Osteocyte (in vitro differentiated cells): Measurements from ENCODE around the gene TAF10. TPM values are rescaled to one million over a fixed set of nuclear protein-coding genes. Genes with fewer than 3 reads are reported as not detected.
A peak's percentile ranks its signal among the peaks of the same experiment; 100 is the strongest.

ENCODE experiments used
- DNase-seq: peaks from one replicate; pipeline ENCODE4 v3.0.0; 2021; ENCODE audit warnings: mixed read lengths; ENCODE audit not compliant: unreplicated experiment; ENCODE audit errors: extremely low spot score
- H3K27ac Mint-ChIP-seq: one replicate; pipeline ENCODE4 v1.8.0; 2021; ENCODE audit warnings: mild to moderate bottlenecking, mixed read lengths; ENCODE audit not compliant: unreplicated experiment
- H3K27me3 Mint-ChIP-seq: one replicate; pipeline ENCODE4 v1.8.0; 2021; ENCODE audit warnings: mixed read lengths; ENCODE audit not compliant: unreplicated experiment
- H3K36me3 Mint-ChIP-seq: one replicate; pipeline ENCODE4 v1.8.0; 2021; ENCODE audit warnings: mixed read lengths; ENCODE audit not compliant: unreplicated experiment
- H3K4me1 Mint-ChIP-seq: one replicate; pipeline ENCODE4 v1.8.0; 2021; ENCODE audit warnings: mixed read lengths; ENCODE audit not compliant: unreplicated experiment
- H3K4me3 Mint-ChIP-seq: one replicate; pipeline ENCODE4 v1.8.0; 2021; ENCODE audit warnings: mild to moderate bottlenecking, moderate library complexity, mixed read lengths; ENCODE audit not compliant: unreplicated experiment
- H3K9me3 Mint-ChIP-seq: one replicate; pipeline ENCODE4 v1.8.0; 2021; ENCODE audit warnings: mixed read lengths; ENCODE audit not compliant: unreplicated experiment
- total RNA-seq: library from RNA; stranded (reverse); gene quantifications from 2 replicates; pipeline ENCODE4 v1.2.1, GENCODE V29; 2021
- TF ChIP-seq, protein P1 (sequence below): fragments of 200-600 bp; sonication (generic); IDR thresholded peaks from 2 replicates; pipeline ENCODE4 v1.5.0; 2021; ENCODE audit warnings: antibody characterized with exemption, mild to moderate bottlenecking, moderate library complexity

TAF10 gene
- total RNA-seq, 1 donor from 2014 or later = 100 TPM

DNA sequence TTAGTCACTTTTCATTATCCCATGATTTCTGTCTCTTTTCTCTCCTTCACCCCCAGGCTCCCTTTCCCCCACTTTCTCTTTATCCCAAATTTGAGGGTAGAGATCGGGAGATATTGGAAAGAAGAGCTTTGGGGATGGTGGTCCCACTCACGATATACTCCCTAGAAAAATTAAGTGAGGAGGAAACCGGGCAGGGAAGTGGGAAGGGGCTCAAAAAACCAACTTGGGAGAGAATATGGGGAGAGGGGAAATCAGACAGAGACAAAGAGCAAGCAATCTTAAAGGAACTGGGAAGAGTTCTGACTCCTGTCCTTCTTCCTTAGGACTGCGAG is 44.5 kb upstream of the TAF10 start:
- no peaks in the 10 kb centered on the region for H3K27me3 Mint-ChIP-seq
- TF ChIP-seq, protein P1, sequence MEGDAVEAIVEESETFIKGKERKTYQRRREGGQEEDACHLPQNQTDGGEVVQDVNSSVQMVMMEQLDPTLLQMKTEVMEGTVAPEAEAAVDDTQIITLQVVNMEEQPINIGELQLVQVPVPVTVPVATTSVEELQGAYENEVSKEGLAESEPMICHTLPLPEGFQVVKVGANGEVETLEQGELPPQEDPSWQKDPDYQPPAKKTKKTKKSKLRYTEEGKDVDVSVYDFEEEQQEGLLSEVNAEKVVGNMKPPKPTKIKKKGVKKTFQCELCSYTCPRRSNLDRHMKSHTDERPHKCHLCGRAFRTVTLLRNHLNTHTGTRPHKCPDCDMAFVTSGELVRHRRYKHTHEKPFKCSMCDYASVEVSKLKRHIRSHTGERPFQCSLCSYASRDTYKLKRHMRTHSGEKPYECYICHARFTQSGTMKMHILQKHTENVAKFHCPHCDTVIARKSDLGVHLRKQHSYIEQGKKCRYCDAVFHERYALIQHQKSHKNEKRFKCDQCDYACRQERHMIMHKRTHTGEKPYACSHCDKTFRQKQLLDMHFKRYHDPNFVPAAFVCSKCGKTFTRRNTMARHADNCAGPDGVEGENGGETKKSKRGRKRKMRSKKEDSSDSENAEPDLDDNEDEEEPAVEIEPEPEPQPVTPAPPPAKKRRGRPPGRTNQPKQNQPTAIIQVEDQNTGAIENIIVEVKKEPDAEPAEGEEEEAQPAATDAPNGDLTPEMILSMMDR = no peak

DNA sequence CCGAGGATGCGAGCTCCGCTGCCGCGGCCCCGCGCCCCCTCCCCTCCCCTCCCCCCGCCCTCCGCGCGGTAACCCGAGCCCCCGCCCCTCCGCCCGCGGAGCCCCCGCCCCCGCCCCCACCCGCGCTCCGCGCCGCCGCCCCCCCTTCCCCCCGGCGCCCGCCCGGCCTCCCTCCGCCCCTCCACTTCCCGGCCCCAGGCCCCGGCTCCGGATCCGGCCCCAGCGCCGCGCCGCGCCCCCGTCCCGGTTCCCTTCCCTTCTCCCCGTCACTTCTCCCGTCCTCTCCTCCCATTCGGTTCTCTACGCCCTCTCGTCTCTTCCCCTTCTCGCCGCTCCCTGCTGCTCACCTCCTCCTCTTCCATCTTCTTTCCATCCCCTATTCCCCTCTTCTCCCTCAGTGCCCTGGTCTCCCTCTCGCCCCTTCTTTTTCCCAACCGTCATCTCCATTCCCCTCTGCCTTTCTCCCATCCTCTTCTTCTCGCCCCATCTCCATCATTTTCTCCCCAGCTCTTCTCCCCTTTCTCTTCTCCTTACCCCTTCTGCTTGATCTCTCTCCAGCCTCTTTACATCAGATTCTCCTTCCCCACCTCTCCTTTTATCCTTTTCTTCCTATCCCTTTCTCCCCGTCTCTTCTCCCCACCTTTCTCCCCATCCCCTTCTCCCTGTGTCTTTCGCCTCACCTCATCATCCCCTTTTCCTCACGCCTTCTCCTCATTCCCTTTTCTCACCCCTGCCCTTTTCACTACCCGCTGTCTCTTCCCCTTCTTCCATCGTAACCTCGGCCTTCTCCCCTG is 44.0 kb upstream of the TAF10 start, which contains the start of gene DCHS1:
Gene DCHS1 (minus strand): TSS at position 20 of the 794 bp plus-strand sequence. CDS start 14,196 bp downstream, outside the sequence.
- H3K27me3 Mint-ChIP-seq = no peaks in the 10 kb centered on the region
- H3K4me1 Mint-ChIP-seq = peaks cover 12% of the 10 kb centered on the region
- peak within 1 kb of the TSS; percentile 69 for H3K27ac Mint-ChIP-seq
- H3K36me3 Mint-ChIP-seq = no peaks in the 10 kb centered on the region
- H3K4me3 Mint-ChIP-seq = peak within 1 kb of the TSS; percentile 82
- H3K9me3 Mint-ChIP-seq = no peaks in the 10 kb centered on the region
- DNase-seq = no peak
- TF ChIP-seq, protein P1 = no peak

More for the DNA sequence above, 44.5 kb upstream of the TAF10 start:
- Mint-ChIP-seq H3K9me3 (no peaks in the 10 kb centered on the region), H3K36me3 (no peaks in the 10 kb centered on the region), H3K27ac (peak overlapping the region; percentile 69), H3K4me3 (peak overlapping the region; percentile 82), H3K4me1 (peaks cover 12% of the 10 kb centered on the region)
- DNase-seq = no peak

DNA sequence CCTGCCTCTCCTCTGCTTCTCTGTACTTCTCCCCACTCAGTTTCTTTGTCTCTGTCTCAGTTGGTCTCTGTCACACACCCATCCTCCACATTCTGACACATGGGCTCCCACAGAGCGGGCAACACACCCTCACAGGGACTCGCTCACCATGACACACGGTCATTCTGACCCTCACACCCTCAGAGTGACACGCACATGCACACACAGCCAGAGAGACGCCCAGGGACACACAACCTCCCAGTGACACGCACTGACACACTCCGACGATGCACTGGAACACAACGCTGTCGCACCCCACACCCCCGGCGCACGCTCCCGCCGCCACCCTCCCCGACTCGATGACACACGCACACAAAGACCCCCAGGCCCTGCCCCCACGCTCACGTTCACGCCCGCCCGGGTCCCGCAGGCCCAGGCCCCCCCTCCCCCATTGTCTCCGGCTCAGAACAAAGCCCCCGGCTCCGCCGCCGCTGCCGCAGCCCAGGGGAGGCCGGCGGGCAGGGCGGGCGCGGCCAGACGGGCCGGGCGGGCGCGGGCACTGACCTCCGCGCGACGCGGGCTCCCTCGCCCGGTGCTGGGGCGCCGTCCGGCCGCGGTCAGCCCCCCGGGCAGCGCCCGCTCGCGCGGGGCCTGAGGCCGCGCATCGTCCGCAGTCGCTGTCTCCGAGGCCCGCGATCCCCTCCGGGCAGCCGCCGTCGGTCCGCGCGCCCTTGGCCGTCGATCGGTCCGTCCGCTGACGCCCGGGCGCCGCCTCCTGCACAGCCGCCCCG is 43.2 kb upstream of the TAF10 start:
- Mint-ChIP-seq H3K27ac (no peak overlapping the region), H3K4me3 (no peak overlapping the region)

DNA sequence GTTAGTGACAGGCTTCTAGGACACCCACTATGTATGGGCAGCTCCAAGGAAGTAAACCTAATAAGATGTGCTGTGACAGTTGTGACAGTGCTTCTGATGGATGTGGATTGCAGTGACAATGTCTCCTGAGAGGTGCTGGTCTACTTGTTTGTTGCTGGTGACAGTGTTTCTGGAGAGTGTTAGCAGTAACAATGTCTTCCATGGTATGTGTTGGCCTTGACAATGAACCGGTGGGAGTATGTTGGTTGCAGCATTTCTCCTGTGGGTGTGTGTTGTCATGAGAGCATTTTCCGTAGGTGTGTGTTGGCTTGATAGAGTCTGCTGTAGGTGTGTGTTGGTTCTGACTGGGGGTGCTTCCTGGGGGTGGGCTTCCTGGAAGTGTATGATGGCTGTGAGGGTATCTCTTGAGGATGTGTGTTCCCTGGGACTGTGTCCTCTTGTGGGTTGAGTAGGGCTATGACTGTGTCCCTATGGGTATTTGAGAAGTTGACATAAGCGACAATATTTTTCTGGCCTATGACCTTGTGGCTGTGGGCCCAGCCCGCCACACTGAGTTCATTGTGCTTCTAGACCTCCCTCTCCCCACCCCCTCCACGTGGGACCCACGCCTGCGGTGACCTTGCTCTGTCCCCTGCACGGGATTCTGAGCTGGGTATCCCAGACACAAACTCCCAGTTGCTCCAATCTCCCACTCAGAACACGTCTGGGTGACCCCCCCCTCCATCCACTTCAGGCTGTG is 42.4 kb upstream of the TAF10 start:
- TF ChIP-seq, protein P1 = no peak
- H3K36me3 Mint-ChIP-seq = no peaks in the 10 kb centered on the region
- H3K4me1 Mint-ChIP-seq = peaks cover 12% of the 10 kb centered on the region
- no peak overlapping the region for H3K27ac Mint-ChIP-seq
- no peak for DNase-seq
- H3K9me3 Mint-ChIP-seq = no peaks in the 10 kb centered on the region
- H3K4me3 Mint-ChIP-seq = no peak overlapping the region
- no peaks in the 10 kb centered on the region for H3K27me3 Mint-ChIP-seq

More for the DNA sequence above, 43.2 kb upstream of the TAF10 start:
- TF ChIP-seq, protein P1 = no peak
- Mint-ChIP-seq H3K36me3 (no peaks in the 10 kb centered on the region), H3K27me3 (no peaks in the 10 kb centered on the region), H3K9me3 (no peaks in the 10 kb centered on the region), H3K4me1 (peaks cover 12% of the 10 kb centered on the region)
- no peak for DNase-seq
